ENCODE measurements around the gene SLC1A5.

- TF ChIP-seq TCF7L2 (IDR thresholded peaks at IDR 0.05; ENCODE audit: low read depth, low read length) (no peak), POLR2AphosphoS5 (IDR thresholded peaks at IDR 0.05; ENCODE audit: low read depth, low read length) (no peak), SIN3A (IDR thresholded peaks at IDR 0.05; ENCODE audit: borderline replicate concordance, insufficient read depth, low read depth, low read length) (no peak)
- TF ChIP-seq, protein P1, sequence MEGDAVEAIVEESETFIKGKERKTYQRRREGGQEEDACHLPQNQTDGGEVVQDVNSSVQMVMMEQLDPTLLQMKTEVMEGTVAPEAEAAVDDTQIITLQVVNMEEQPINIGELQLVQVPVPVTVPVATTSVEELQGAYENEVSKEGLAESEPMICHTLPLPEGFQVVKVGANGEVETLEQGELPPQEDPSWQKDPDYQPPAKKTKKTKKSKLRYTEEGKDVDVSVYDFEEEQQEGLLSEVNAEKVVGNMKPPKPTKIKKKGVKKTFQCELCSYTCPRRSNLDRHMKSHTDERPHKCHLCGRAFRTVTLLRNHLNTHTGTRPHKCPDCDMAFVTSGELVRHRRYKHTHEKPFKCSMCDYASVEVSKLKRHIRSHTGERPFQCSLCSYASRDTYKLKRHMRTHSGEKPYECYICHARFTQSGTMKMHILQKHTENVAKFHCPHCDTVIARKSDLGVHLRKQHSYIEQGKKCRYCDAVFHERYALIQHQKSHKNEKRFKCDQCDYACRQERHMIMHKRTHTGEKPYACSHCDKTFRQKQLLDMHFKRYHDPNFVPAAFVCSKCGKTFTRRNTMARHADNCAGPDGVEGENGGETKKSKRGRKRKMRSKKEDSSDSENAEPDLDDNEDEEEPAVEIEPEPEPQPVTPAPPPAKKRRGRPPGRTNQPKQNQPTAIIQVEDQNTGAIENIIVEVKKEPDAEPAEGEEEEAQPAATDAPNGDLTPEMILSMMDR (IDR thresholded peaks at IDR 0.05) = no peak
- TF ChIP-seq, protein P2, sequence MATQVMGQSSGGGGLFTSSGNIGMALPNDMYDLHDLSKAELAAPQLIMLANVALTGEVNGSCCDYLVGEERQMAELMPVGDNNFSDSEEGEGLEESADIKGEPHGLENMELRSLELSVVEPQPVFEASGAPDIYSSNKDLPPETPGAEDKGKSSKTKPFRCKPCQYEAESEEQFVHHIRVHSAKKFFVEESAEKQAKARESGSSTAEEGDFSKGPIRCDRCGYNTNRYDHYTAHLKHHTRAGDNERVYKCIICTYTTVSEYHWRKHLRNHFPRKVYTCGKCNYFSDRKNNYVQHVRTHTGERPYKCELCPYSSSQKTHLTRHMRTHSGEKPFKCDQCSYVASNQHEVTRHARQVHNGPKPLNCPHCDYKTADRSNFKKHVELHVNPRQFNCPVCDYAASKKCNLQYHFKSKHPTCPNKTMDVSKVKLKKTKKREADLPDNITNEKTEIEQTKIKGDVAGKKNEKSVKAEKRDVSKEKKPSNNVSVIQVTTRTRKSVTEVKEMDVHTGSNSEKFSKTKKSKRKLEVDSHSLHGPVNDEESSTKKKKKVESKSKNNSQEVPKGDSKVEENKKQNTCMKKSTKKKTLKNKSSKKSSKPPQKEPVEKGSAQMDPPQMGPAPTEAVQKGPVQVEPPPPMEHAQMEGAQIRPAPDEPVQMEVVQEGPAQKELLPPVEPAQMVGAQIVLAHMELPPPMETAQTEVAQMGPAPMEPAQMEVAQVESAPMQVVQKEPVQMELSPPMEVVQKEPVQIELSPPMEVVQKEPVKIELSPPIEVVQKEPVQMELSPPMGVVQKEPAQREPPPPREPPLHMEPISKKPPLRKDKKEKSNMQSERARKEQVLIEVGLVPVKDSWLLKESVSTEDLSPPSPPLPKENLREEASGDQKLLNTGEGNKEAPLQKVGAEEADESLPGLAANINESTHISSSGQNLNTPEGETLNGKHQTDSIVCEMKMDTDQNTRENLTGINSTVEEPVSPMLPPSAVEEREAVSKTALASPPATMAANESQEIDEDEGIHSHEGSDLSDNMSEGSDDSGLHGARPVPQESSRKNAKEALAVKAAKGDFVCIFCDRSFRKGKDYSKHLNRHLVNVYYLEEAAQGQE (IDR thresholded peaks at IDR 0.05; ENCODE audit: insufficient read depth in 1 of 2, low read depth in 2 of 2, low read length in 1 of 2) = no peak
Measured at GRCh38 chr19:46726971-46727501, 61.4 kb downstream of the SLC1A5 start.

All from Panc1 (cell line).